PC-9 (cell line): ENCODE results near the gene SNX2.

Experiments used
- EZH2 ChIP-seq: fragments of 200-600 bp; sonication (generic); IDR thresholded peaks from 2 replicates; pipeline ENCODE4 v1.8.0; 2017; ENCODE audit warnings: antibody characterized with exemption, low read depth
- TF ChIP-seq, protein P1 (sequence below): fragments of 200-600 bp; sonication (generic); conservative IDR thresholded peaks from 2 replicates; pipeline ENCODE4 v1.6.1; 2017; ENCODE audit warnings: mixed run types, antibody characterized with exemption, mild to moderate bottlenecking, moderate library complexity

DNA sequence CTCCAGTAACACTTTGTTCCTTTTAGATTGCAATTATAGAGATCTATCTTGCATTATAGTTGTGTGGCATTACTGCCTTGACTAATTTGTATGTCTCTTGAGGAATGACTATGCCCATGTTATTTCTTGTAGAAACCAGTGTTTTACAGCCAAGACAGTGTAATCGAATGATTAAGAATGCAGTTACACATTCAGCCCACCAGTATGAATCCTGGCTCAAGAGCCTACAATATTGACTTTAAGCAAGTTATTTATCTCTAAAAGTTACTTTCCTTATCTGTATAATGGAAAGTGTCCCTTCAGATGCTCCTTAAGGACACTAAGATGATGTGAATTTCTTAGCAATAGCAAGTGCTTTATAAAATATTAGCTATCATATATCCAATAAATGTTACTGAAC lies 60.8 kb downstream of the SNX2 start:
- TF ChIP-seq, protein P1, sequence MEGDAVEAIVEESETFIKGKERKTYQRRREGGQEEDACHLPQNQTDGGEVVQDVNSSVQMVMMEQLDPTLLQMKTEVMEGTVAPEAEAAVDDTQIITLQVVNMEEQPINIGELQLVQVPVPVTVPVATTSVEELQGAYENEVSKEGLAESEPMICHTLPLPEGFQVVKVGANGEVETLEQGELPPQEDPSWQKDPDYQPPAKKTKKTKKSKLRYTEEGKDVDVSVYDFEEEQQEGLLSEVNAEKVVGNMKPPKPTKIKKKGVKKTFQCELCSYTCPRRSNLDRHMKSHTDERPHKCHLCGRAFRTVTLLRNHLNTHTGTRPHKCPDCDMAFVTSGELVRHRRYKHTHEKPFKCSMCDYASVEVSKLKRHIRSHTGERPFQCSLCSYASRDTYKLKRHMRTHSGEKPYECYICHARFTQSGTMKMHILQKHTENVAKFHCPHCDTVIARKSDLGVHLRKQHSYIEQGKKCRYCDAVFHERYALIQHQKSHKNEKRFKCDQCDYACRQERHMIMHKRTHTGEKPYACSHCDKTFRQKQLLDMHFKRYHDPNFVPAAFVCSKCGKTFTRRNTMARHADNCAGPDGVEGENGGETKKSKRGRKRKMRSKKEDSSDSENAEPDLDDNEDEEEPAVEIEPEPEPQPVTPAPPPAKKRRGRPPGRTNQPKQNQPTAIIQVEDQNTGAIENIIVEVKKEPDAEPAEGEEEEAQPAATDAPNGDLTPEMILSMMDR = no peak
- no peak for TF ChIP-seq EZH2
